Right lobe of liver (tissue), 4 donors: ENCODE measurements around the gene TAMALIN.

ENCODE experiments used
- POLR2A ChIP-seq: fragments of 450-650 bp; IDR thresholded peaks from one replicate; pipeline ENCODE4 v1.6.1; 2017; ENCODE audit warnings: antibody characterized with exemption, mild to moderate bottlenecking
- TF ChIP-seq, protein P1 (sequence below), 4 donors: fragments of 200-600 bp in 3 of 4; fragments of 450-650 bp in 1 of 4; IDR thresholded peaks; one replicate each; pipeline versions ENCODE4 v1.5.1 to v1.8.0; 2016 to 2022; ENCODE audit warnings: antibody characterized with exemption in 4 of 4, mild to moderate bottlenecking in 2 of 4
- donor health status: DM: no; HTN: no; CAD: no.
- donor health status: DM: no; HTN: no; CAD: no.
- donor health status: DM: no; HTN: yes; CAD: no.

- TF ChIP-seq, protein P1, sequence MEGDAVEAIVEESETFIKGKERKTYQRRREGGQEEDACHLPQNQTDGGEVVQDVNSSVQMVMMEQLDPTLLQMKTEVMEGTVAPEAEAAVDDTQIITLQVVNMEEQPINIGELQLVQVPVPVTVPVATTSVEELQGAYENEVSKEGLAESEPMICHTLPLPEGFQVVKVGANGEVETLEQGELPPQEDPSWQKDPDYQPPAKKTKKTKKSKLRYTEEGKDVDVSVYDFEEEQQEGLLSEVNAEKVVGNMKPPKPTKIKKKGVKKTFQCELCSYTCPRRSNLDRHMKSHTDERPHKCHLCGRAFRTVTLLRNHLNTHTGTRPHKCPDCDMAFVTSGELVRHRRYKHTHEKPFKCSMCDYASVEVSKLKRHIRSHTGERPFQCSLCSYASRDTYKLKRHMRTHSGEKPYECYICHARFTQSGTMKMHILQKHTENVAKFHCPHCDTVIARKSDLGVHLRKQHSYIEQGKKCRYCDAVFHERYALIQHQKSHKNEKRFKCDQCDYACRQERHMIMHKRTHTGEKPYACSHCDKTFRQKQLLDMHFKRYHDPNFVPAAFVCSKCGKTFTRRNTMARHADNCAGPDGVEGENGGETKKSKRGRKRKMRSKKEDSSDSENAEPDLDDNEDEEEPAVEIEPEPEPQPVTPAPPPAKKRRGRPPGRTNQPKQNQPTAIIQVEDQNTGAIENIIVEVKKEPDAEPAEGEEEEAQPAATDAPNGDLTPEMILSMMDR (IDR thresholded peaks at IDR 0.05) = no peak
- TF ChIP-seq POLR2A = no peak
Measured at GRCh38 chr12:51969643-51970042, 37.1 kb upstream of the TAMALIN start.
